ENCODE measurements around the gene WNT7B.

- TF ChIP-seq CTCF (IDR thresholded peaks at IDR 0.05) (no peak), POLR2AphosphoS5 (IDR thresholded peaks at IDR 0.05) (no peak)
Observed at GRCh38 chr22:45916515-45916914, 60.4 kb downstream of the WNT7B start.

All from transverse colon (tissue), 4 donors.